Nephron (organoid): Measurements from ENCODE around the gene CLNS1A.
A peak's percentile ranks its signal among the peaks of the same experiment; 100 is the strongest.

ENCODE experiments used
- H3K27ac Mint-ChIP-seq, 3 experiments: 2 replicates each; pipeline ENCODE4 v1.8.0; 2020; ENCODE audit warnings: mixed read lengths in 3 of 3, mild to moderate bottlenecking in 2 of 3, moderate library complexity in 1 of 3
- H3K27me3 Mint-ChIP-seq: 2 replicates; pipeline ENCODE4 v1.8.0; 2021; ENCODE audit warnings: low read depth, mild to moderate bottlenecking, moderate library complexity, mixed read lengths
- H3K36me3 Mint-ChIP-seq: 2 replicates; pipeline ENCODE4 v1.8.0; 2020; ENCODE audit warnings: low read depth, mixed read lengths
- H3K4me1 Mint-ChIP-seq: 2 replicates; pipeline ENCODE4 v1.8.0; 2020; ENCODE audit warnings: mixed read lengths
- H3K4me3 Mint-ChIP-seq, 3 experiments: 2 replicates each; pipeline ENCODE4 v1.8.0; 2020; ENCODE audit warnings: mild to moderate bottlenecking in 3 of 3, mixed read lengths in 3 of 3, moderate library complexity in 2 of 3
- H3K9me3 Mint-ChIP-seq: 2 replicates; pipeline ENCODE4 v1.8.0; 2020; ENCODE audit warnings: mixed read lengths
- TF ChIP-seq, protein P1 (sequence below), 3 experiments: fragments of 200-600 bp; sonication (generic); IDR thresholded peaks; one replicate each; pipeline ENCODE4 v1.5.0; 2021; ENCODE audit warnings: antibody characterized with exemption in 3 of 3; ENCODE audit not compliant: unreplicated experiment in 3 of 3

CLNS1A gene, protein sequence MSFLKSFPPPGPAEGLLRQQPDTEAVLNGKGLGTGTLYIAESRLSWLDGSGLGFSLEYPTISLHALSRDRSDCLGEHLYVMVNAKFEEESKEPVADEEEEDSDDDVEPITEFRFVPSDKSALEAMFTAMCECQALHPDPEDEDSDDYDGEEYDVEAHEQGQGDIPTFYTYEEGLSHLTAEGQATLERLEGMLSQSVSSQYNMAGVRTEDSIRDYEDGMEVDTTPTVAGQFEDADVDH

DNA sequence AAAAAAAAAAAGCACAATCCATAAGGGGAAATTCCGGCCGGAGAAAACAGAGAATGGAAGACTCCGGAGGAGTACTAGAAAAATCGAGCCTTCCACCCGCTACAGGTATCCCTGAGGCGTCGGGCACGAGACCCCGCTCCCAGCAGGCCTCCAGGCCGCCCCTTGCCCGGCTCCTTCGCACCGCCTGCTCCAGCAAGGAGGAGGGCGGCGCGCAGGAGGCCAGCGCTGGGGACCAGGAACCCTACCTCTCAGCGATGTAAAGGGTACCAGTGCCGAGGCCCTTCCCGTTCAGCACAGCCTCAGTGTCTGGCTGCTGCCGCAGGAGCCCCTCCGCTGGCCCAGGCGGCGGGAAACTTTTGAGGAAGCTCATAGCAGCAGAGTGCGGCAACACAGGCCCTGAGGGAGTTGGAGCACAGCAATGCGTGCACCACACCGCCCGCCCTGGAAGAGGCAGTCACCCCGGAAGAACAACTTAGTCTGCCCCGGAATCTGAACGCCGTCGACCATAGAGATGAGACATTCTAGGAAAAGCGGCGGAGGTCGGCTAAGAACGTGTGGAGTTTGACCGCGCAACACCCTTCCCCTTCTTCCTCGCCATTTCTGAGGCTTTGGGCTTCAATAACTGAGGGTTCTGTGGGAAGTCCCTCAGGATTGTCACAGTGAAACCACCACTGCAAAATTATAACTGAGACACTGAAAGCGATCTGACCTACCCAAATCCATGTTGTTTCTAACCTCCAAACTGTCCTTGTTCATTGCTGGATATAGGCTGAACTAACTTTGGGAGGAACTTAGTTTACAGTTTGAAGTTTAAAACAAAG is at the start of gene CLNS1A:
Gene CLNS1A (minus strand): TSS at position 450 of the 821 bp plus-strand sequence. CDS start 80 bp downstream, at position 370.
- Mint-ChIP-seq H3K27me3 (no peaks in the 10 kb centered on the region), H3K9me3 (no peaks in the 10 kb centered on the region), H3K4me3 (peak within 1 kb of the TSS; percentile 92 to 97 (median 96)), H3K4me1 (peaks cover 20% of the 10 kb centered on the region), H3K36me3 (peaks cover 29% of the 10 kb centered on the region), H3K27ac (peak within 1 kb of the TSS; percentile 90 to 98 (median 96))
- TF ChIP-seq, protein P1, sequence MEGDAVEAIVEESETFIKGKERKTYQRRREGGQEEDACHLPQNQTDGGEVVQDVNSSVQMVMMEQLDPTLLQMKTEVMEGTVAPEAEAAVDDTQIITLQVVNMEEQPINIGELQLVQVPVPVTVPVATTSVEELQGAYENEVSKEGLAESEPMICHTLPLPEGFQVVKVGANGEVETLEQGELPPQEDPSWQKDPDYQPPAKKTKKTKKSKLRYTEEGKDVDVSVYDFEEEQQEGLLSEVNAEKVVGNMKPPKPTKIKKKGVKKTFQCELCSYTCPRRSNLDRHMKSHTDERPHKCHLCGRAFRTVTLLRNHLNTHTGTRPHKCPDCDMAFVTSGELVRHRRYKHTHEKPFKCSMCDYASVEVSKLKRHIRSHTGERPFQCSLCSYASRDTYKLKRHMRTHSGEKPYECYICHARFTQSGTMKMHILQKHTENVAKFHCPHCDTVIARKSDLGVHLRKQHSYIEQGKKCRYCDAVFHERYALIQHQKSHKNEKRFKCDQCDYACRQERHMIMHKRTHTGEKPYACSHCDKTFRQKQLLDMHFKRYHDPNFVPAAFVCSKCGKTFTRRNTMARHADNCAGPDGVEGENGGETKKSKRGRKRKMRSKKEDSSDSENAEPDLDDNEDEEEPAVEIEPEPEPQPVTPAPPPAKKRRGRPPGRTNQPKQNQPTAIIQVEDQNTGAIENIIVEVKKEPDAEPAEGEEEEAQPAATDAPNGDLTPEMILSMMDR (IDR thresholded peaks at IDR 0.05; ENCODE audit: unreplicated experiment in 3 of 3): no peak

DNA sequence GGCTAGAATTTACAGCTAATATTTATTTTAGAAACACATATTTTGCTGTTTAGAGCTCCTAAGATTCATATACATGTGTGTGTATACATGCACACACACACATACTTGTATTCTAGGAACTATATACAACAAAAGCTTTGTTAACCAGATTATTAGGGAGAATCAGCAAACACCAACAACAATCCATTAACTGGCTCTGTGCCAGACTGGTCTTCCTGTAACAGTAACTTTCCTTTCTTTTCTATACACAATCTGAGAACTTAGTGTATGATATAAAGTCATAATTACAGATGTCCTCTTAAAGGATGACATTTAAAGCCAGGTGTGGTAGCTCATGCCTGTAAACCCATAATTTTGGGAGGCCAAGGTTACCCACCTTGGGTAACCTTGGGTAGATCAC is 49.5 kb upstream of the CLNS1A start:
- Mint-ChIP-seq H3K9me3 (no peaks in the 10 kb centered on the region), H3K4me1 (peaks cover 7% of the 10 kb centered on the region), H3K4me3 (no peak overlapping the region), H3K27ac (no peak overlapping the region), H3K27me3 (no peaks in the 10 kb centered on the region), H3K36me3 (peaks cover 56% of the 10 kb centered on the region)
- TF ChIP-seq, protein P1 (IDR thresholded peaks at IDR 0.05; ENCODE audit: unreplicated experiment in 3 of 3): no peak

DNA sequence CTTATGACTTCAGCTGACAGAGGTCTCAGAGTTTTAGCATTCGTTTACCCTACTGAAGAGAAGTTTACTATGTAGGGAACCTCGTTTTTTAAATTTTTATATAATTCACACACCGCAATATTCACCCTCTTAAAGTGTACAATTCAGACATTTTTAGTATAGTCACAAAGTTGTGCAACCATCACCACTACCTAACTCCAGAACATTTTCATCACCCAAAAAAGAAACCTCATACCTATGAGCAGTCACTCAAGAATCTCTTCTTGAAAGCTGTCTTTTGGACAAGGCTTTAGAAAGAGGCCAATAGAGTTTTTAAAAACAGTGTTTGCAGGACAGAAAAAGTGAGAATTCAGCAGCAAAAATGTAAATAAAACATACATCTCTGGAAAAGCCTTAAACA is 39.5 kb upstream of the CLNS1A start:
- TF ChIP-seq, protein P1 (IDR thresholded peaks at IDR 0.05; ENCODE audit: unreplicated experiment in 3 of 3): no peak
- no peaks in the 10 kb centered on the region for H3K4me1 Mint-ChIP-seq
- no peak overlapping the region for H3K4me3 Mint-ChIP-seq
- peaks cover 74% of the 10 kb centered on the region for H3K36me3 Mint-ChIP-seq
- H3K27ac Mint-ChIP-seq: no peak overlapping the region
- no peaks in the 10 kb centered on the region for H3K27me3 Mint-ChIP-seq
- H3K9me3 Mint-ChIP-seq: no peaks in the 10 kb centered on the region

DNA sequence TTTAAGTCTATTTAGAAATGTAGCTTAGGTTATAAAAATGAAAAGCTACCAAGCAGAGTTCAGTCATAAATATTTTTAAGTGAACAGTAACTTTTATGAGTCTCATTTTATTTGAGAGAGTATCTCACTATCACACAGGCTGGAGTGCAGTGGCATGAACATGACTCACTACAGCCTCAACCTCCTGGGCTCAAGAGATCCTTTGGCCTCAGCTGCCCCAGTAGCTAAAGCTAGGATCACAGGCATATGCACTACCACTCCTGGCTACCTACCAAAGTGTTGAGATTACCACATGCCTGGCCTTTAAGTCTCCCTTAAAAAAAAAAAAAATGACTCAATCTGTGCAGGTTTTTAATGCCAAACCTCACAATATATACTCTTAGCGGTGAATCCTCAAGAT is 34.7 kb upstream of the CLNS1A start:
- Mint-ChIP-seq H3K27me3 (no peaks in the 10 kb centered on the region), H3K9me3 (no peaks in the 10 kb centered on the region), H3K36me3 (peaks cover 86% of the 10 kb centered on the region), H3K4me1 (no peaks in the 10 kb centered on the region), H3K4me3 (no peak overlapping the region), H3K27ac (no peak overlapping the region)
- TF ChIP-seq, protein P1 (IDR thresholded peaks at IDR 0.05; ENCODE audit: unreplicated experiment in 3 of 3): no peak

DNA sequence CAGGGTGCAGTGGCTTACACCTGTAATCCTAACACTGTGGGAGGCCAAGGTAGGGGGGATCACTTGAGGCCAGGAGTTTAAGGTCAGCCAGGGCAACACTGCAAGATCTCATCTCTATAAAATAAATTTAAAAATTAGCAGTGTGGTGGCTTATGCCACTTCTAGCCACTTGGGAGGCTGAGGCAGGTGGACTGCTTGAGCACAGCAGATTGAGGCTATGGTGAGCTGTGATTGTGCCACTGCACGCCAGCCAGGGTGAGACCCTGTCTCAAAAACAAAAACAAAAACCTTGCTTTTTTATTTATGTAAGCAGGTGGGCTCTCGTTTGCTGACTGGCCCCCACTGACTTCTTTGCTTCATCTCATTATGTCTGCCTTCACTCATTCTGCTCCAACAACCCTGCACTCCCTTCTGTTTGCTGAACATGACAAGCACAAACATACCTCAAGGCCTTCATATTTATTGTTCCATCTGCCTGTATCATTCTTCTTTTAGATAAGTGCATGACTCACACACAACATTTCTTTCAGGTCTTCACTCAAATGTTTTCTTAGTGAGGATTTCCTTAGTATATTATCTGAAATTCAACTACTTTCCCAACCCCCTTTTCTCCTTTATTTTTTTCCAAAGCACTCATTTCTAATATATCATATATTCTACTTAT is 32.4 kb upstream of the CLNS1A start:
- Mint-ChIP-seq H3K36me3 (peaks cover 73% of the 10 kb centered on the region), H3K27ac (no peak overlapping the region), H3K4me1 (no peaks in the 10 kb centered on the region), H3K9me3 (no peaks in the 10 kb centered on the region), H3K27me3 (no peaks in the 10 kb centered on the region), H3K4me3 (no peak overlapping the region)
- TF ChIP-seq, protein P1 (IDR thresholded peaks at IDR 0.05; ENCODE audit: unreplicated experiment in 3 of 3): no peak
